Immature natural killer cell (primary cell): ENCODE data around the gene SS18L1. TPM values are rescaled to one million over a fixed set of nuclear protein-coding genes. Genes with fewer than 3 reads are reported as not detected.
"Not testable (repeated sequence)": the region's sequence is repeated elsewhere in the genome, so short reads cannot be mapped to it uniquely, and the experiment has no call there.

Experiments used
- DNase-seq, 3 donors: peaks; one replicate each; pipeline ENCODE4 v3.0.0; 2022; ENCODE audit warnings: mixed read lengths in 1 of 3
- H3K27ac Mint-ChIP-seq, 6 donors: one replicate each; pipeline ENCODE4 v1.8.0; 2020; ENCODE audit warnings: mixed read lengths in 6 of 6, mild to moderate bottlenecking in 5 of 6, inconsistent platforms in 4 of 6, moderate library complexity in 3 of 6
- H3K27me3 Mint-ChIP-seq, 3 donors: one replicate each; pipeline ENCODE4 v1.8.0; 2020 to 2021; ENCODE audit warnings: low read depth in 3 of 3, mild to moderate bottlenecking in 3 of 3, mixed read lengths in 3 of 3, moderate library complexity in 3 of 3, inconsistent platforms in 1 of 3
- H3K36me3 Mint-ChIP-seq, 3 donors: one replicate each; pipeline ENCODE4 v1.8.0; 2020; ENCODE audit warnings: mixed read lengths in 3 of 3, inconsistent platforms in 2 of 3, mild to moderate bottlenecking in 2 of 3
- H3K4me1 Mint-ChIP-seq, 2 donors: one replicate each; pipeline ENCODE4 v1.8.0; 2020; ENCODE audit warnings: inconsistent platforms in 2 of 2, mild to moderate bottlenecking in 2 of 2, mixed read lengths in 2 of 2, moderate library complexity in 1 of 2
- H3K4me3 Mint-ChIP-seq, 5 donors: one replicate each; pipeline ENCODE4 v1.8.0; 2020; ENCODE audit warnings: mild to moderate bottlenecking in 5 of 5, mixed read lengths in 5 of 5, inconsistent platforms in 3 of 5, moderate library complexity in 3 of 5
- H3K9me3 Mint-ChIP-seq, 6 donors: one replicate each; pipeline ENCODE4 v1.8.0; 2020; ENCODE audit warnings: mild to moderate bottlenecking in 6 of 6, mixed read lengths in 6 of 6, inconsistent platforms in 4 of 6, moderate library complexity in 3 of 6
- polyA plus RNA-seq, 3 donors: library from polyadenylated mRNA; unstranded; fragments of 300-500 nt; fragmentation: Illumina TruSeq; gene quantifications; one replicate each; pipeline ENCODE4 v1.2.3, GENCODE V29; 2021

SS18L1 gene
- polyA plus RNA-seq, 3 donors from 2014 or later: 0.39 to 0.68 TPM; not detected in 1

GRCh38 chr20:62145688-62146018 lies 2.1 kb downstream of the SS18L1 start:
- peaks cover 0 to 1% (median 0%) of the 10 kb centered on the region in 6 donors for H3K9me3 Mint-ChIP-seq
- peaks cover 37 to 39% of the 10 kb centered on the region in 2 donors for H3K4me1 Mint-ChIP-seq
- H3K4me3 Mint-ChIP-seq: peak overlapping the region; percentile 82 to 90 (median 84)
- H3K27me3 Mint-ChIP-seq: peaks cover 7 to 24% (median 17%) of the 10 kb centered on the region in 3 donors
- DNase-seq: no peak
- H3K27ac Mint-ChIP-seq: peak overlapping the region; percentile 1 to 89 (median 64)
- peaks cover 0 to 3% (median 0%) of the 10 kb centered on the region in 3 donors for H3K36me3 Mint-ChIP-seq

- Mint-ChIP-seq H3K4me3 (peak overlapping the region in 1 of 5 donors; percentile 82), H3K27ac (peak overlapping the region in 1 of 6 donors; percentile 85), H3K4me1 (peaks cover 31 to 33% of the 10 kb centered on the region in 2 donors), H3K27me3 (peaks cover 7 to 22% (median 17%) of the 10 kb centered on the region in 3 donors), H3K9me3 (peaks cover 0 to 1% (median 0%) of the 10 kb centered on the region in 6 donors), H3K36me3 (peaks cover 0 to 3% (median 0%) of the 10 kb centered on the region in 3 donors)
- DNase-seq: no peak
These were observed 2.6 kb downstream of the SS18L1 start for GRCh38 chr20:62146019-62146755.

GRCh38 chr20:62147125-62147524 lies 3.6 kb downstream of the SS18L1 start:
- no peak for DNase-seq
- Mint-ChIP-seq H3K27me3 (peaks cover 3 to 12% (median 10%) of the 10 kb centered on the region in 3 donors), H3K9me3 (peaks cover 0 to 1% (median 0%) of the 10 kb centered on the region in 6 donors), H3K4me3 (no peak overlapping the region), H3K27ac (no peak overlapping the region), H3K36me3 (no peaks in the 10 kb centered on the region), H3K4me1 (peaks cover 22 to 24% of the 10 kb centered on the region in 2 donors)

GRCh38 chr20:62147528-62147927 lies 4.0 kb downstream of the SS18L1 start:
- H3K9me3 Mint-ChIP-seq: peaks cover 0 to 1% (median 0%) of the 10 kb centered on the region in 6 donors
- peaks cover 20 to 21% of the 10 kb centered on the region in 2 donors for H3K4me1 Mint-ChIP-seq
- H3K27ac Mint-ChIP-seq: no peak overlapping the region
- H3K27me3 Mint-ChIP-seq: peaks cover 2 to 9% (median 7%) of the 10 kb centered on the region in 3 donors
- DNase-seq: no peak
- H3K4me3 Mint-ChIP-seq: no peak overlapping the region
- peaks cover 0 to 1% (median 0%) of the 10 kb centered on the region in 3 donors for H3K36me3 Mint-ChIP-seq

GRCh38 chr20:62148383-62148782 lies 4.8 kb downstream of the SS18L1 start:
- Mint-ChIP-seq H3K4me1 (peaks cover 20 to 21% of the 10 kb centered on the region in 2 donors), H3K27me3 (peaks cover 2 to 14% (median 7%) of the 10 kb centered on the region in 3 donors)
- not testable (repeated sequence) for H3K4me3 Mint-ChIP-seq, DNase-seq, H3K27ac Mint-ChIP-seq, H3K36me3 Mint-ChIP-seq, H3K9me3 Mint-ChIP-seq

GRCh38 chr20:62148908-62149314 lies 5.3 kb downstream of the SS18L1 start:
- no peak for DNase-seq
- H3K4me3 Mint-ChIP-seq: no peak overlapping the region
- H3K27ac Mint-ChIP-seq: no peak overlapping the region
- H3K36me3 Mint-ChIP-seq: peaks cover 10 to 11% (median 10%) of the 10 kb centered on the region in 3 donors
- peaks cover 2 to 12% (median 9%) of the 10 kb centered on the region in 3 donors for H3K27me3 Mint-ChIP-seq
- peaks cover 0 to 1% (median 0%) of the 10 kb centered on the region in 6 donors for H3K9me3 Mint-ChIP-seq
- H3K4me1 Mint-ChIP-seq: peaks cover 20 to 21% of the 10 kb centered on the region in 2 donors

- peaks cover 12 to 18% (median 14%) of the 10 kb centered on the region in 3 donors for H3K36me3 Mint-ChIP-seq
- H3K9me3 Mint-ChIP-seq: peaks cover 0 to 1% (median 0%) of the 10 kb centered on the region in 6 donors
- no peak for DNase-seq
- peaks cover 15 to 17% of the 10 kb centered on the region in 2 donors for H3K4me1 Mint-ChIP-seq
- H3K27ac Mint-ChIP-seq: peak overlapping the region in 1 of 6 donors; percentile 27
- H3K4me3 Mint-ChIP-seq: no peak overlapping the region
- H3K27me3 Mint-ChIP-seq: peaks cover 0 to 14% (median 9%) of the 10 kb centered on the region in 3 donors
These were observed 6.2 kb downstream of the SS18L1 start for GRCh38 chr20:62149532-62150309.

- H3K9me3 Mint-ChIP-seq: peaks cover 0 to 1% (median 0%) of the 10 kb centered on the region in 6 donors
- H3K4me1 Mint-ChIP-seq: peaks cover 10 to 12% of the 10 kb centered on the region in 2 donors
- peaks cover 0 to 14% (median 9%) of the 10 kb centered on the region in 3 donors for H3K27me3 Mint-ChIP-seq
- no peak for DNase-seq
- peaks cover 14 to 20% (median 16%) of the 10 kb centered on the region in 3 donors for H3K36me3 Mint-ChIP-seq
- no peak overlapping the region for H3K4me3 Mint-ChIP-seq
- peak overlapping the region in 1 of 6 donors; percentile 27 for H3K27ac Mint-ChIP-seq
These were observed 6.7 kb downstream of the SS18L1 start for GRCh38 chr20:62150310-62150575.

GRCh38 chr20:62151225-62151624 lies 7.7 kb downstream of the SS18L1 start:
- Mint-ChIP-seq H3K9me3 (peaks cover 0 to 1% (median 0%) of the 10 kb centered on the region in 6 donors), H3K36me3 (peaks cover 14 to 23% (median 16%) of the 10 kb centered on the region in 3 donors), H3K27me3 (peaks cover 0 to 11% (median 7%) of the 10 kb centered on the region in 3 donors)

GRCh38 chr20:62151835-62152364 lies 8.3 kb downstream of the SS18L1 start:
- H3K4me1 Mint-ChIP-seq: peaks cover 0 to 9% of the 10 kb centered on the region in 2 donors
- H3K36me3 Mint-ChIP-seq: peaks cover 14 to 23% (median 16%) of the 10 kb centered on the region in 3 donors
- H3K4me3 Mint-ChIP-seq: no peak overlapping the region
- no peak for DNase-seq
- no peak overlapping the region for H3K27ac Mint-ChIP-seq
- H3K9me3 Mint-ChIP-seq: peaks cover 0 to 1% (median 0%) of the 10 kb centered on the region in 6 donors
- peaks cover 0 to 10% (median 7%) of the 10 kb centered on the region in 3 donors for H3K27me3 Mint-ChIP-seq

More at GRCh38 chr20:62151225-62151624, 7.7 kb downstream of the SS18L1 start:
- H3K4me1 Mint-ChIP-seq: peaks cover under 1 to 7% of the 10 kb centered on the region in 2 donors
- no peak overlapping the region for H3K4me3 Mint-ChIP-seq
- no peak overlapping the region for H3K27ac Mint-ChIP-seq
- no peak for DNase-seq

- H3K4me1 Mint-ChIP-seq: peaks cover 6 to 7% of the 10 kb centered on the region in 2 donors
- H3K4me3 Mint-ChIP-seq: no peak overlapping the region
- H3K36me3 Mint-ChIP-seq: peaks cover 14 to 23% (median 16%) of the 10 kb centered on the region in 3 donors
- H3K27me3 Mint-ChIP-seq: peaks cover 2 to 15% (median 2%) of the 10 kb centered on the region in 3 donors
- no peaks in the 10 kb centered on the region for H3K9me3 Mint-ChIP-seq
- DNase-seq: no peak
- H3K27ac Mint-ChIP-seq: no peak overlapping the region
These were observed 12.1 kb downstream of the SS18L1 start for GRCh38 chr20:62155428-62156253.

- Mint-ChIP-seq H3K4me3 (no peak overlapping the region), H3K27me3 (peaks cover 2 to 16% (median 2%) of the 10 kb centered on the region in 3 donors), H3K4me1 (peaks cover 6 to 7% of the 10 kb centered on the region in 2 donors), H3K27ac (no peak overlapping the region), H3K36me3 (peaks cover 14 to 23% (median 16%) of the 10 kb centered on the region in 3 donors), H3K9me3 (no peaks in the 10 kb centered on the region)
- DNase-seq: no peak
These were observed 12.6 kb downstream of the SS18L1 start for GRCh38 chr20:62156254-62156556.
